Measurements from ENCODE around the gene SUN5.

The SUN5 gene

DNA sequence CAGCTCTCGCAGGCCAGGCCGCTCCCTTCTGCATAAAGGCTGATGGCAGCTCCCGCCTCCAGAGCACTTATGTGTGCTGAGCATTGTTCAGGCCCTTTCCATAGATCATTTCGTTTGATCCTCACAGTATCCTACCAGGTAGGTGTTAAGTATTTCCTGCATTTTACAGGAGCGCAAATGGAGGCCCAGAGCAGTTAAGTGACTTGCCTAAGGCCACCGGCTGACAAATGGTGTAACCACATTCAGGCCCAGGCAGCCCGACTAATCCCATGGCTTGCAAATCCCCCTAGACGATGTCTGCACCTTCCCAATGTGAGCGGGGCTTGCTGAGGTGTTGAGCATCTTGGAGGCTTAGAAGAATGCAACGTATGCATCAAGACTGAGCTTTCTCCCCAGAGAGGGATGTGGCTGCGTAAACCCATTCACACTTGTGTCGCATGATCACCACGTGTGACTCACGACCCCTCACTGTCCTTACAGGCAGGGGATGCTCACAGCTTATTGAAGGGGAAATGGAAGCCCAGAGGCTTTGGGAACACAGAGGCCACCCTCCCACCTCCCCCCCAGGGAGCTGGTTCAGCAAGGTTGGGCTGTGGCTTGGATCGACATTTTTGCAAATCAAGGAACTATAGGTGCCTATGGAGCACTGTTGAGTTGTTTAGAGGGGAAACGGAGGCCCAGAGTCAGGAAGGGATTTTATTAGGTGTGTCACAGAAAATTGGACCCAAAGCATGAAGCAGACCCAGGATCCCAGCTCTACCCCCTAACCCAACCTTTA lies 10.3 kb upstream of the SUN5 start:
- DNase-seq (ENCODE audit: low spot score) = no peak

DNA sequence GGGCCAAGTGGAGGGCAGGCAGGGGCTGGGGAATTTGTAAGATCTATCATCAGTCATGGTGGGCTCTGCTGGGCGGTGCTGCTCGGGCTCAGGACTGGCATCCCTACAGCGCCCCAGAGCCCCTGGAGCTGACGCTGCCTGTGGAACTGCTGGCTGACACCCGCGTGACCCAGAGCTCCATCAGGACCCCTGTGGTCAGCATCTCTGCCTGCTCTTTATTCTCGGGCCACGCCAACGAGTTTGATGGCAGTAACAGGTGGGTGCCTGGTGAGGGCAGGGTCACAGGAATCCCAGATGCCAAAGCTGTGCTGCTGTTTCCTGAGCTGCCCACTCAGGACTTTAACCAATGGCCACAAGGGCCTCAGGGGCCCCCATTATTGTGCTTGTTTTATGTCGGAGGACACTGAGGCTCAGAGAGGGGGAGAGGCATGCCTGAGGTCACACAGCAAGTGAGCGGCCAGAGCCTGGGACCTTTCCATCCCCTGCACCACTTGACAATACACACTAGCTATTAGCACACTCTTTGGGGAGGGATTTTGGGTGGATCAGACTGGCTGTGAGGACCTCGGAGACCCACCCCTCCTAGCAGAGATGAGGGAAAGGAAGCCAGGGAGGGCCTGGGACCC lies 9.6 kb upstream of the SUN5 start:
- no peak for DNase-seq (ENCODE audit: low spot score)

DNA sequence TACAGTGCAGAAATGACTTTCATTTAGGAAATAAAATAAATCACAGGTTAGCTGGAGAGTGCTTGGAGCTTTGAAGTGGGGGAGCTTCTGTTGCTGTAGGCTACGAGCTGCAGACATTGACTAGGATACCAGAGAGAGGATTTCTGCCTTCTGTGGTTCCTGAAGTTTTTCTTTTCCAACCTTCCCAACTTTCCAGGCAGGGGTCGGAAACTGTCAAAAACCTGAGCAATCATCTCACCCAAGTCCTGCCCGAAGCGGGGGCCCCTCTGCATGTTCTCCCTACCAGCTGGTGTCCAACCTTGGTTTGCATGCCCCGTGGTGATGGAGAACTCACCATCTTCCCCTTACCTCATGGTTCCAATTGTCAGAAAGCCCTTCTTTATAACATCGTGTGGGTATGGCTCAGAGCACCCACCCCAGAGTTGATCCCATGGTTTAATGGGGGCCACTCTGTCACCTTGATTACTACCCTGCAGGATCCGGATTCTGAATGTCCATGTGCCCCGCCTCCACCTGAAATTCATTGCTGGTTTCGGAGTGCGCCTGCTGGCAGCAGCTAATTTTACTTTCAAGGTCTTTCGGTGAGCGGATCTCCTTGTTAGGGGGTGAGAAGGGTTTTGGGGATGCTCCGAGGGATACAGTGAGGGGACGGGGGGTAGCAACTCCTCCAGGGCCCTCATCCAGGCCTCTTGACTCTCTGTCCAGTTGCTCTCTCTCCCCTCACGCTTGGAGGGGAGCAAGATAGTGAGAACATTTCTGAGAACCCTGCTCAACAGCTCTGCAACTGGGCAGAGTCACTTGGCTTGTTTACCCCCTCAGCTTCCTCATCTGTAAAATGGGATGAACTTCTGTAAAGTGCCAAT lies 8.3 kb upstream of the SUN5 start:
- DNase-seq (ENCODE audit: low spot score) = no peak

DNA sequence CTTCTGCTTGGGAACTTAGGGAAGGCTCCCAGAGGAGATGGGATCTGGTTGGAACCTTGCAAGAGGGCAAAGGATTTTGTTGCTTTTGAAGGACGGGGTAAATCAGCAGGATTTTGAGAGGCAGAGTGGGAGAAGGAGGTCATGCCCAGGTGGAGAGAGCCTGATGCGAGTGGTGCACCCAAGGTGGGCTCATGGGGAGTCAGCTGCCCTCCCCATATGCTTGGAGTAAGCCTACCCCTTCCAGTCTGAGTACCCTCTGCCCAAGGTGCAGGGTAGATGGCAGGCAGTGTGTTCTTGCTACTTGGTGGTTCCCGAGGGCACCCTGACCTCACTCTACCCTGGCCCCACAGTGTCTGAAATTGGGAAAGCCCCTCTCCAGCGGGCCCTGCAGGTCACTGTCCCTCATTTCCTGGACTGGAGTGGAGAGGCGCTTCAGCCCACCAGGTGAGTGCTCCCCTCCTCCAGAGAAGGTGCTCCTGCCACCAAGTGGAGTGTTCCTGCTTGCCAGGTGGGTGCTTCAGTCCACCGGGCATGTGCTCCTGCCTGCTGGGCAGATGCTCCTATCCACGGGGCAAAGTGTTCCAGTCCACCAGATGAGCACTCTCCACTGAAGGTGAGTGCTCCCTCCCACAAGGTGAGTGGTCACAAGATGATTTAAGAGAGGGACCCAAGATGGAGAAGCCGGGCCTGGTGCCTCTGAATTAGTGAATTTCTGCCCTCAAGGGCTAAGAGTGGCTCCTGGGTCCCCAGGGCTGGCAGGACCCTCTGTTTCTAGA lies 6.6 kb upstream of the SUN5 start:
- no peak for DNase-seq (ENCODE audit: low spot score)

DNA sequence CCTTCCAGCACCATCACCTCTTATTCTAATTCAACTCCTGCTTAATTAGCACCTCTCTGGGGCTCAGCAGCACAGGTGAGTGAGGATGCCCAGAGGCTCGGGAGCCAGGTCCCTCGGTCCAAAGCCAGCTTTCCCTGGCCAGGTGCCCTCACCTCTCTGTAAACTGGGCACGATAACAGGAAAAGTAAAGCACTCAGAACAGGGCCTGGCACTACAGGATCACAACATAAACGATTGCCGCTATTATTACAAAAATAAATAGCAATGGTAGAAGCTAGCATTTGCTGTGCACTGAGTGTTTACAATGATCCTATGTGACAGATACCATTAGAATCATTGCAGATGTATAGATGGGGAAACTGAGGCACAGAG lies 5.9 kb upstream of the SUN5 start:
- DNase-seq (ENCODE audit: low spot score) = no peak

DNA sequence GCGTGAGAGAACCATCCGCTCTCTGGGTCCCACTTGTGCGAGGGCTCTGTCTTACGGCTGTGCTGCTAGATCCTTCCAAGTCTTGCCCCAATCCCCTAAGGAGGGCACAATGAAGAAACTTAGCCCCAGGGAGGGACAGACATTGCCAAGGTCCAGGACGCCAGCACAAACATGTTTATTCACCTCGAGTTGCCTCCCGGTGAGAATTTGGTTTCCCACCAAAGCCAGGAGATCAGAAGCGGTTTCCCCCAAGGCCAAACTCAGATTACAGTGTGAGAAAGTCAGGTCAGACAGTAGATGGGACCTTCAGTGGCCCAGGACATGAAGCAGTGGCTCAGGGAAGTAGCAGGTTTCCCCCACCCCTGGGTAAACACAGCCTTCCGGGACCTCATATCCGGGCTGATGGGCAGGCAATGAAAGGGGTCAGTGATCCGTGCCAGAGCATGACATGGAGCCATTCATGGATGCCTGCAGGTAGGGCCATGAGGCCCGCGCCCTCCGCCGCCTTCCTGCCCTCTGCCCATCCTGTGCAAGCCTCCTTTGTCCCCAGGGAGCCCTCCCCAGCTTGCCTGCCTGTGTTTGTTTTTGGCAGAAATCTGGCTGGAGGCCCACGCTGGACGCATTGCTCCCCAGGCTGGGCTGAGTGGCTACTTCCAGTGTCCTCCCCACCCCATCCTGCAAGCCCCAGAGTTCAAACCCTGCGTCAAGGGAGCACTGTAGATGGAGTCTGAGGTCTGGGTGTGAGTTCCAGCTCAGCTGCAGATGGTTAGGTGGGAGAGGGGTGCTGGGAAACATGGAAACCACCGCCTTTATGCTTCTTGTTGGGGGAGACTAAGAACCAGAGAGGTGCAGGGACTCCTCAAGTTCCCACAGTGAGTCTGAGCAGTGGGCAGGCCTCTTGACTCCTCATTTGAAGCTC lies 5.2 kb upstream of the SUN5 start:
- DNase-seq (ENCODE audit: low spot score) = no peak

DNA sequence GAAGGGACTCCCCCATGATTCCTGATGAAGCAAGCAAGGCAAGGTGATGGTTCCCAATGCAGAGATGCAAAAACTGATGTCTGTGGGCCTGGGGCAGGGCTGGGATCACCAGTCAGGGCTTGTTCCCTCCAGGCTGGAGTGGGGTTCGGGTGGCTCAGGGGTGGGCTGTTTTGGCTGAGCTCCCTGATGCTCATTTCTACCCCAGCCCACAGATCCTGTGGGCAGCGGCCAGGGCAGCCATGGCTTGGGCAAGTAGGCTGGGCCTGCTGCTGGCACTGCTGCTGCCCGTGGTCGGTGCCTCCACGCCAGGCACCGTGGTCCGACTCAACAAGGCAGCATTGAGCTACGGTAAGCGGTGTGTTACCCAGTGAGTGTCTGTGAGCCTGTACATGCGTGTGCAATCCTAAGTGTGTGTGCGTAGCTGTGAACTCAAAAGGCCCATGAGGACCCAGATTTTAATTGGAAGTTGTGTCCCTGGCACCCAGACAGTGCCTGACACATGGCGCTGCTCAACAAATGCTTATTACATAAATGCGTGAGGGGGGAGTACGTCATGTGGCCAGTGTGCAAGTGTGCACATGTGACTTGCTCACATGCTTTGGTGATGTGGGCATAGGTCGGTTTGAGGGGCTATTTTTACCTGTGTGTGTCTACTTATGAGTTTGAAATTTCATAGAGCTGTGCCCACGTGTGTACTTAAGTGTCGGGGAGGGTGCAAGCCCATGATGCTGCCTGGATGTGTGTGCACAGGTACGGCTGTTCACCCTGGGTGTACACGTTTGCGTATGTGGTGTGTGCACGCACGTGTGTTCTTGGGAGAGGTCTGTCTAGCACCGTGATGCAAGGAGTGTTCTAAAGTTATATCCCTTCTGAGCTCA lies 4.3 kb upstream of the SUN5 start:
- no peak for DNase-seq (ENCODE audit: low spot score)

DNA sequence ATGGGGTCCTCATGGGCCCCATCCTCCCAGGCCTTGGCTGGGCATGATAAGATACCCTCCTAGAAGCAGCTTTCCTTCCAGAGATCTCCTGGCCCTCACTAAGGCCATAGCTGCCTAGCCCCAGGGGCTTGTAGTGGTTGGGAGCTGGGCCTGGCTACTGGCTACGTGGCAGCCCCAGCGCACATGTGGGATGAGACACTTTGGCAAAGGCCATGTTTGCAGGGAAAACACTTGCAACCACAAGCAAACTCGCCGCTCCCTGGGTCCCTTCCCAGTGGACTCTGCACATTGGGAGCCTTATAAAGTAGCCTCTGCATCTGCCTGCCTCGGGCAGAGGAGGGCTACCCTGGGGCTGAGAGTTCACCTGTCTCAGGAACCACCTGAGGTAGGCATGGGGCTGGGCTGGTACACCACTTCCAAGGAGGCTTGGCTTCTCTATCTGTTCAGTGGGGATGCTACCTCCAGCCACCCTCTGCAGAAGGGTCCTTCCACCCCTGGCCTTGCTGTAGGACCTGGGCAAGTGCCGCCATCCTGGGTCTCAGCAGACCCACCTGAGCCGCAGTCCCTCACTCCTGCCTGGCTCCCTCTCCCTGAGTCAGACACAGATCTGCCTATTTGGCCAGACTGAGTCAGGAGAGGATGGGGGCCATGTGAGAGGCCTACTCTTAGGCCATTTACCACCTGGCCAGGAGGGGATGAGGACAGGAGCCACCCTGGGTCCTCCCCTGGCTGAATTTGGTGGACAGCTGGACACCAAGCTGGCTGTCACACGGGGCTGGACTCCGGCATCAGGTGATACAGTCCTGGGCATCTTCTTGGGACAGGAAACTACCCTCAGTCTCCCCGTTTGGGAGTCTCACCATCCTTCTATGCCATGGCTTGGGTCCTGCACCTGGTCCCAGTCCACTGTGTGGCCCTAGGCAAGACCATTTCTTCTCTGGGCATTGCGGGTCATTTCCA lies 3.4 kb upstream of the SUN5 start, which contains the start of gene BPIFB2:
BPIFB2 (plus strand) TSS at position 329 of the 960 bp plus-strand sequence. CDS start 871 bp downstream, outside the sequence.
- DNase-seq (ENCODE audit: low spot score) = no peak

DNA sequence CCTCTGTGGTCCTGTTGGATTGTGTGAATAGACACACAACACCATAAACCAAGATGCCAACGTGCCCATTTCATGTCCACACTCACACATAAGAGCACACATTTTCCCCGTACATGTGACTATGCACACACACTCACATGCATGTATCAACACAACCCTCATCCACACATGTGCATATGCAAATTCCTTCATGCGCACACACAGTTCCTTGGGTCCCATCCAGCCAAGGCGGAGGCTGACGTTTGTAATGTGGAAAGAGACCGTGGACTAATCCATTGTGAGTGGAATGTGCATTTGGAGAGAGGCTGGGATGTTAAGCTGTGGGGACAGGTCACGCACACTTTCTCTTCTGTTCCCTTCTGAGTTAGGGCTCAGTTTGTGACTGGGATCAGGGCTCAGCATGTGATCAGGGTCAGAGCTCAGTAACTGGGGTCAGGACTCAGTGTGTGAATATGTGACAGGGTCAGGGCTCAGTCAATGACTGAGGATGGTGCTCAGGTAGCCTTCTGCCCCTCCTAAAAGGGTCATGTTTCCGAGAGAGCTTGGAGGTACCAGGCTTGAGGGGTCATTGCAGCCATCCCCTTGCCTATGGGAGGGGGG lies 2.6 kb upstream of the SUN5 start:
- DNase-seq (ENCODE audit: low spot score) = no peak

DNA sequence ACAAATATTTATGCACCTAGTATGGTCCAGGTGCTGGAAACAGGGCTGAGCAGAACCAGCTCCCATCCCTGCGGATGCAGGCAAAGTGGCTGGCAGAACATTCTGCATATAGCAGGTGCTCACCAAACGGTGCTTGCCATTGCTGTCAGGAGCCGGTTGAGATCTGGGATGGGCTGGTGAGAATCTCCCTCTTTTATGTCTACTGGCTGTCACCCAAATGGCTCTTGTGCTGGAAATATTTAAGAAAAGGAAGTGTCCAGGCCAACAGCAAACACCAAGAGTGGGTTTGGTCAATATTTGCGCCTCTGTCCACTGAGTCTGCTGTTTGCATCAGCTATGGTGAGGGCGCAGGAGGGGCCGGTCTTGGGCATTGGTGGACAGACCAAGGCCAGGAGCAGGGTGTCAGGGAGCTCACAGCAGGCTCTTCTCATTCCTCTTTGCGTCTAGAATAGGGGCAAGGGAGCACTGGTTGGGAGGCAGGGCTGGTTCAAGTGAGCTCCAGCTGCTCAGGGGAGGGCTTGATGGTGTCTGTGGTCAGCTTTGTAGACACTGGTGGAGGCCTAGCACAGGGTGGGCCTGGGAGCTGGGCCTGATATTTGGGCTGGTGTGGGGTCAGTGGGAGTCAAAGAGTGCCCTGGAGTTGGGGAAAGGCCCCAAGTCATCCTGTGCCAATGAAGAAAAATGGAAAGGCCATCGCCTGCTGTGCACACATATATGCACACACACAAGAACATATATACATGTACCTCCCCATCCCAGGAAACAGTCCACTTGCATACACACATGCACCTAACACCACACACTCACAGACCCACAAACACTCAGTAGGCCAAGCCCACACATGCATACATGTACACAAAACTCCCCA lies 1.9 kb upstream of the SUN5 start:
- DNase-seq (ENCODE audit: low spot score) = no peak

DNA sequence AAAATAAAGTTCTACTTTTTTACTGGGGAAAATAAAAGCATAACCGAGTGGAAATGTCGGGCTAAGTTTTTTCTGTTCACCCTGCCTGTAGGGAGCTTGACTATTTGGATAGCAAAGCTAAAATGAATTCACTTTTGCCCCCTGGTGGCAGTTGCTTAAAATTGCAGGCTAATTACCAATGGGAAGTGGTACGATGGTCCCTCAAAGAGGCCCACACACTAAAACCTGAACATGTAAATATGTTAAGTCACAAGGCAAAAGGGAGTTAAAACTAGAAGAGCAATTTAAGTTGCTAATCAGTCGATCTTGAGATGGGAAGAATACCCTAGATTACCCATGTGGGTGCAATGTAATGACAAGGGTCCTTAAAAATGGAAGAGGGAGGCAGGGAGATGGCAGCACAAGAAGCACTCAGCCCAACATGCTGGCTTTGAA lies 916 bp upstream of the SUN5 start:
- DNase-seq (ENCODE audit: low spot score) = peak; percentile 12

DNA sequence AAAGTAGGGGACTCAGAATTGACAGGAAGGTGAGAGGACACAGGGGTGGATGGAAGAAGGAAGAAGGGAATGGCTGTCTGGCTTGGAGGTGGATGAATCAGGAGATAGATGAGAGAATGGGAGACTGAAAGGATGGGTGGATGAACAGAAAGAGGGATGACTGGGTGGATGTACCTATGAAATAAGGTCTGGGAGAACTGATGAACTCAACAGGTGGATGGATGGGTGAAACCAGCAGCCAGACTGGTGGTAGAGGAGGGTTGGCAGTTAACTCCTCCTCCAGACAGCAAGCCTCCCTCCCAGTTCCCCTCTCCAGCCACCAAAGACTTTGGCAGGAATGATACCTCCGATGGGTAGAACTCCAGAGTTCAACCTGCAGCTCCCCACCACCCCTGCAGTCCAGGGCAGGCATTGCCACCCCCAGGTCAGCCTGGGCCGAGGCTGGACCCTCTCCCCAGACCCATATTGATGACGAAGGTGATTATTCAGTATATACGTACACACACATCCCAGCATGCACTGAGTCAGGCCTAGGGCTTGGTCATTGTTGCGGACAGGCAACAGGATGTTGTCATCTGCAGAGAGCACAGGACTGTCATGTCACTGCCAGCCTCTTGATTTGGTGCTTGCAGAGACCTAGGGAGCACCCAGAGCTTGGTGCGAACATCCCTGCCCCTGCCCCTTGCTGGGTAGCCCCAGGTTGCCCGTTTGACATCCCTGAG lies 2.0 kb downstream of the SUN5 start:
- DNase-seq (ENCODE audit: low spot score) = no peak

DNA sequence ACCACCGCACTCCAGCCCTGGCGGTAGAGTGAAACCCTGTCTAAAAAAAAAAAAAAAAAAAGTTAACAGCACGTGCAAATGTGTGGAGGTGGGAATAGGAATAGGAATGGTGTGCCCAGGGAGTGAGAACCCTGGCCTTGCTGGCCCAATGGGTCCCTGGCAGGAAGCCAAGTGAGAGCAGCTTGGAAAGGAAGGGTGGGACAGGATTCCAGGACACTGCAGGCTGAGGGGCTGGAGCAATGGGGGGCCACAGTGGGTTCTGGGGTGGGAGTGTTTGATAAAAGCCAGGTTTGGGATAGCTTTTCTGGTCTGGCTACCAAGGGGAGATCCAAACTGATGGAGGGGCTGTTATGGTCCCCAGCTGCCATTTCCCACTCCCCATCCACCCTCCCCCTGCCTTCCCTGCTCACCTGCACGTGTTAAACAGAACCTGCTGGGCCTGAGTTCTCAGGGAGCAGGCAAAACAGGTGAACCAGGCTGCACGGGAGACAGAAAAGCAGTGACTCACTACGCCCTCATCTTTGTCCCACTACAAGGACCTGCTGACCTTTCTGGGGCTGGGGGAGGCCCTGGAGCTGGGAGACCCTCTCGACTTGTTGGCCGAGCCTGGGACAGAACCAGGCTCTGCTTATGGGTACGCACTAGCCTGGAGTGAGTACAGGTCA lies 3.3 kb downstream of the SUN5 start:
- DNase-seq (ENCODE audit: low spot score) = no peak

DNA sequence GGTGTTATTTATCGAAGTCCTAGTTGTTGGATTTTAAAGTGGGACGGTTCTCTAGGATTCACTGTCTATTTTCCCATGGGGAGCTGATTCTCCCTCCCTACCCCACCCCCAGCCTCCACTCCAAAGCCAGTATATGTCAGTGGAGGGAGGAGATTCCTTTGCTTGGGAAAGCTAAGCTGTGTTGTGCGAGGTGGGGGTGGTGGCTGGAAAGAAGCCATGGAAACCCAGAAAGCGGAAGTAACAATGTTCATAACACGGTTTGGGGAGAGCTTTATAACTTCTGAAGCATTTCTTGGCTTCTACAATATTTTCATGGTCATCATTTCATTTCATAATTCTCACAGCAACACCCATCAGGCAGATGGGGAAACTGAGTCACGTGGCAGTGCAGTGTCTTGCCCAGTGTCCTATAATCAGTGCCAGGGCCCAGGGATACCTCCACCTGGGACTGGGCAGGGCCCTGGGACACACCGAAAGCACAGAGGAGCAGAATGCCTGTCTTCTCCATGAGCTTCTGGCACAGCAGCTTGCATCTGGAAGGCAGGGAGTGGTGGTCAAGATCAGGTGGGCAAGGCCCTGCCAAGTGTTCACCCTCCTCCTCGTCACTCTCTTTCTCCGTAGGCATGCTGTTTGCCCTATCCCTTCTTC lies 4.5 kb downstream of the SUN5 start:
- no peak for DNase-seq (ENCODE audit: low spot score)

DNA sequence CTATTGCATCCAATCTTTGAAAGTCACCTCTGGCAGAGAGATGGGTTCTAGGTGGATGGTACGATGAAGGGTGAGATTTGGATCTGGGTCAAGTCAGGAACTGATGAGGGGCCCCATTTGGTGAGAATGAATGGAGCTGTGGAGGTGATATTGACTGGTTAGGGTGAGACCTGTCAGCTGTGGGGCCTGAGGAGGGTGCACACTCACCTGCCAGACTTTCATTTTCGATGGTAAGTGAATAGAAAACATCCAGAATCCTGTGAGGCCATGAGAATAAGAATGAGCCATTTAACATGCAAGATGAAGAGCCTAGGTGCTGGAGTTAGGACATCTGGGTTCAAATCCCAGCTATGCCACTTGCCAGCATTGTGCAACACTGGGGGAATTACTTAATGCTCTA lies 6.8 kb downstream of the SUN5 start:
- no peak for DNase-seq (ENCODE audit: low spot score)

DNA sequence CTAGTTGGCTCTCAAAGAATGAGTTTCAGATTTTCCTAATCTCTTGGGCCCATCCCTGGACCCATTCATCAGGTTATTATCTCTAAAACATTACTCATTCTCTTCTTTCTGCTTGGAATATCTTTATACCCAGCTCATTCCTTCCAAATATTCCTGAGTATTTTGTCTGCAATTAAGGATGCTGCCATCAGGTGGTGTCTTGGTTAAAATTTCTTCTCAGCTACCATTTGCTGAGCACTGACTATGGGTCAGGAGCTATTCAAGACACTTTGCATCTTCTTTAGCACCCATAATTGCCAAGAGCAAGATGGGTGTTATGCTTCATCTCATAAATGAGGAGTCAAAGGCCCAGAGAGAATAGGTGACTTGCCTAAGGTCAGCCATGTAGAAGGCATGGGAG lies 8.4 kb downstream of the SUN5 start:
- DNase-seq (ENCODE audit: low spot score) = no peak
